ENCODE data around the gene HS2ST1. TPM values are rescaled to one million over a fixed set of nuclear protein-coding genes. Genes with fewer than 3 reads are reported as not detected.
"Not testable (repeated sequence)": the region's sequence is repeated elsewhere in the genome, so short reads cannot be mapped to it uniquely, and the experiment has no call there.

The HS2ST1 gene
- total RNA-seq, 2 donors from 2014 or later, result 21.3 to 23.5 TPM

DNA sequence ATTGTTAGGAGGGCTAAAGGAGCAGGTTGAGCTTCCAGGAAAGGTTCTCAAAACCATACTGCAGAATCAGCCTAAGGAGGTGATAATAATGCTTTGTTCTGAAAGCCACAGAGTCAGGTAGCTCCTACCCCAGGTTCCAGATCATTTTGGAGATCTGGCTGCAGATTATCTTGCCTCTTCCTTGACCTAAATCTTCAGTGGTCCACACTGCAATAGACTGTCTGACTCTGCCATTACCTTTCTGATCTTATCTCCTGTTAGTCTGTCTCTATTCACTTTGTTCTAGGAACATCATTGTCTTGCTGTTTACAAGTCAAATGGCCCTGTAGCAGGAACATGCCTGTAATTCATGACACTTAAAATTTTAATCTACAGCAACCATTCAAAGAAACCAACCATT lies 73.0 kb downstream of the HS2ST1 start:
- Histone ChIP-seq H3K4me3 (no peak overlapping the region), H3K9ac (ENCODE audit: low read depth in 2 of 2, low read length in 2 of 2) (no peak overlapping the region), H3K9me3 (no peaks in the 10 kb centered on the region), H3K27ac (no peak overlapping the region), H3K4me1 (no peaks in the 10 kb centered on the region), H3K36me3 (no peaks in the 10 kb centered on the region), H3K27me3 (no peaks in the 10 kb centered on the region)
- TF ChIP-seq, protein P1, sequence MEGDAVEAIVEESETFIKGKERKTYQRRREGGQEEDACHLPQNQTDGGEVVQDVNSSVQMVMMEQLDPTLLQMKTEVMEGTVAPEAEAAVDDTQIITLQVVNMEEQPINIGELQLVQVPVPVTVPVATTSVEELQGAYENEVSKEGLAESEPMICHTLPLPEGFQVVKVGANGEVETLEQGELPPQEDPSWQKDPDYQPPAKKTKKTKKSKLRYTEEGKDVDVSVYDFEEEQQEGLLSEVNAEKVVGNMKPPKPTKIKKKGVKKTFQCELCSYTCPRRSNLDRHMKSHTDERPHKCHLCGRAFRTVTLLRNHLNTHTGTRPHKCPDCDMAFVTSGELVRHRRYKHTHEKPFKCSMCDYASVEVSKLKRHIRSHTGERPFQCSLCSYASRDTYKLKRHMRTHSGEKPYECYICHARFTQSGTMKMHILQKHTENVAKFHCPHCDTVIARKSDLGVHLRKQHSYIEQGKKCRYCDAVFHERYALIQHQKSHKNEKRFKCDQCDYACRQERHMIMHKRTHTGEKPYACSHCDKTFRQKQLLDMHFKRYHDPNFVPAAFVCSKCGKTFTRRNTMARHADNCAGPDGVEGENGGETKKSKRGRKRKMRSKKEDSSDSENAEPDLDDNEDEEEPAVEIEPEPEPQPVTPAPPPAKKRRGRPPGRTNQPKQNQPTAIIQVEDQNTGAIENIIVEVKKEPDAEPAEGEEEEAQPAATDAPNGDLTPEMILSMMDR (IDR thresholded peaks at IDR 0.05), result no peak
- intact Hi-C loops (cut with DNase I), result no loop called here
- DNase-seq, result no peak

DNA sequence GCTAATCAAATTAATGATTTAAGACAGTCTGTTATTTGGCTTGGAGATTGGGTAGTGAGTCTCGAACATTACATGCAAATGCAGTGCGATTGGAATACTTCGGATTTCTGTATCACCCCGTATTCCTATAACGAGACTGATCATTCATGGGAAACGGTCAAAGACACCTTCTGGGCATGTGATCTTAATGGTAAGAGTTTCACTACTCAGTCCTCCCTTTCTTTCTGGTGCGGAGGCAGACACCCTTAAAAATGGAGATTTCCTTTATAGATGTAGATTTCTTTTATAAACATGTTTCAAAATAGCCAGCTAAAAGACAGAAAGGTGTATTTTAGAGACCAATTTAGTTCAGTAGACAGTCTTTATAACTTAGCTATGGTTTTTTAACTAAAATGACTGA lies 74.4 kb downstream of the HS2ST1 start:
- H3K4me1 ChIP-seq, result no peaks in the 10 kb centered on the region
- TF ChIP-seq, protein P1 (IDR thresholded peaks at IDR 0.05), result no peak
- no peak overlapping the region for H3K27ac ChIP-seq
- H3K36me3 ChIP-seq, result no peaks in the 10 kb centered on the region
- no peak for DNase-seq
- no peak overlapping the region for H3K9ac ChIP-seq (ENCODE audit: low read depth in 2 of 2, low read length in 2 of 2)
- H3K27me3 ChIP-seq, result no peaks in the 10 kb centered on the region
- intact Hi-C loops (cut with DNase I), result no loop called here
- no peak overlapping the region for H3K4me3 ChIP-seq
- no peaks in the 10 kb centered on the region for H3K9me3 ChIP-seq

DNA sequence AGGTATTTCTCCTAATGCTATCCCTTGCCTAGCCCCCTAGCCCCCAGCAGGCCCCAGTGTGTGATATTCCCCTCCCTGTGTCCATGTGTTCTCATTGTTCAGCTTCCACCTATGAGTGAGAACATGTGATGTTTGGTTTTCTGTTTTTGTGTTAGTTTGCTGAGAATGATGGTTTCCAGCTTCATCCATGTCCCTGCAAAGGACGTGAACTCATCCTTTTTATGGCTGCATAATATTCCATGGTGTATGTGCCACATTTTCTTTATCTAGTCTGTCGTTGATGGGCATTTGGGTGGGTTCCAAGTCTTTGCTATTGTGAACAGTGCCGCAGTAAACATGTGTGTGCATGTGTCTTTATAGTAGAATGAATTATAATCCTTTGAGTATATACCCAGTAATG lies 75.3 kb downstream of the HS2ST1 start:
- intact Hi-C loops (cut with DNase I), result not testable (repeated sequence)

DNA sequence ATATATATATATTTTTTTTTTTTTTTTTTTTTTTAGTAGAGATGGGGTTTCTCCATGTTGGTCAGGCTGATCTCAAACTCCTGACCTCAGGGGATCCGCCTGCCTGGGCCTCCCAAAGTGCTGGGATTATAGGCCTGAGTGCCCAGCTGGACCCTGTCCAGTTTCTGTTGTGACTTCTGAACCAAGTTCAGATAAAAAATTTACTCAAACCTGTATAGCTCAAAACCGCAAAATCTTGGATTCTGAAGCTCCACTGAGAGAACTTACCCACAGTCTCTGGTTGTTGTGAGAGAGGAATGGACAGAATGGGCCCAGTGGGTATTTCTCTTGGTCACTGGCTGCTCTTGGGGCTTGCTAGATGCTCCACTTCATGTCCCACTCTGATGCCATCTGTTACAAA lies 76.4 kb downstream of the HS2ST1 start:
- intact Hi-C loops (cut with DNase I), result no loop called here
- TF ChIP-seq, protein P1 (IDR thresholded peaks at IDR 0.05), result no peak
- DNase-seq, result no peak

More for the DNA sequence above, 75.3 kb downstream of the HS2ST1 start:
- H3K4me1 ChIP-seq; H3K9me3 ChIP-seq; H3K36me3 ChIP-seq; H3K27ac ChIP-seq; H3K9ac ChIP-seq (ENCODE audit: low read depth in 2 of 2, low read length in 2 of 2); H3K4me3 ChIP-seq; H3K27me3 ChIP-seq; DNase-seq: not testable (repeated sequence)

DNA sequence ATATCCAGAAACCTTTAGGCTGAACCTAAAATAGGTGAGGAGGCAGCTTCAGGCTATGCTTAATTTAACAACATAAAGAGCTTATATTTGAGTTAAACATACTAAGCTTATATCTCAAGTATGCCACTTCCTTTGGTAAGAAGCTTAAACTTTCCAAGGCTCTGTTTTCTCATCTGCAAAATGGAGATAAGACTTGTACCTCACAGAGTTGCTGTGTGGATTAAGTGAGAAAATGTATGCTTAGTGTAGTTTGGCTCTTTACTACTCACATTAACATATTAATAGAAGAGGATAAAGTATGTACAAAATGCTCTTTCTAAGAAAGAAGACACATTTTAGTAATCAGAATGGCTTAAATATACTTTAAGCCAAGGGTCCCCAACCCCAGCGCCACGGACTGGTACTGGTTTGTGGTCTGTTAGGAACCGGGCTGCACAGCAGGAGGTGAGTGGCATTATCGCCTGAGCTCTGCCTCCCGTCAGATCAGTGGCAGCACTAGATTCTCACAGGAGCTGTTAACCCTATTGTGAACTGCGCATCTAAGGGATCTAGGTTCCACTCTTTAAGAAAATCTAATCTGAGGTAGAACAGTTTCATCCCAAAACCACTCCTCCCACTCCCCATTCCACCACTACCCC lies 77.2 kb downstream of the HS2ST1 start:
- no peaks in the 10 kb centered on the region for H3K27me3 ChIP-seq
- H3K4me1 ChIP-seq, result no peaks in the 10 kb centered on the region
- no peak for DNase-seq
- intact Hi-C loops (cut with DNase I), result no loop called here
- no peak overlapping the region for H3K4me3 ChIP-seq
- TF ChIP-seq, protein P1 (IDR thresholded peaks at IDR 0.05), result no peak
- no peaks in the 10 kb centered on the region for H3K9me3 ChIP-seq
- no peaks in the 10 kb centered on the region for H3K36me3 ChIP-seq
- no peak overlapping the region for H3K27ac ChIP-seq
- no peak overlapping the region for H3K9ac ChIP-seq (ENCODE audit: low read depth in 2 of 2, low read length in 2 of 2)

More for the DNA sequence above, 76.4 kb downstream of the HS2ST1 start:
- Histone ChIP-seq H3K27ac (no peak overlapping the region), H3K9me3 (no peaks in the 10 kb centered on the region), H3K9ac (ENCODE audit: low read depth in 2 of 2, low read length in 2 of 2) (no peak overlapping the region), H3K4me1 (no peaks in the 10 kb centered on the region), H3K27me3 (no peaks in the 10 kb centered on the region), H3K36me3 (no peaks in the 10 kb centered on the region), H3K4me3 (no peak overlapping the region)

DNA sequence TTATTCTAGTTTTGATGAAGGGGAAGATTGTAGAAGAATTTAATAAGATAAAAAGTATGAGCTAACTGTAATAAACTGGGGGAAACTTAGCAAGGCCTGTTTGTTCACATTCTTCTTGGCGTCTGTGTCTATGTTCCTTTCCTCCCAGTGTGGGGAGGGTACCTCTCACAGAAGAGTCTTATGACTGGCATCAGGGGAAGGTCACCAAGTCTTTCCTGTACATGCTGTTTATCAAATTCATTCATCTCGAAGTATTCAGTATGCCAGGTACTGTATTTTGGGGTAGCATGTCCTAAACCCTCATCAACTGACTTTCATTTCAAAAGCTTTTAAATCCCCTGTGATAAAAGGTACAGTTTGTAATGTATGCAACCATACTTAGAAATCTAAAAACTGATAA lies 78.4 kb downstream of the HS2ST1 start:
- no peak overlapping the region for H3K27ac ChIP-seq
- no peaks in the 10 kb centered on the region for H3K36me3 ChIP-seq
- H3K4me3 ChIP-seq, result no peak overlapping the region
- H3K9me3 ChIP-seq, result no peaks in the 10 kb centered on the region
- H3K27me3 ChIP-seq, result no peaks in the 10 kb centered on the region
- no peak overlapping the region for H3K9ac ChIP-seq (ENCODE audit: low read depth in 2 of 2, low read length in 2 of 2)
- no peaks in the 10 kb centered on the region for H3K4me1 ChIP-seq
- intact Hi-C loops (cut with DNase I), result no loop called here
- DNase-seq, result no peak
- TF ChIP-seq, protein P1 (IDR thresholded peaks at IDR 0.05), result no peak
